Nephron (organoid): ENCODE measurements around the gene VAT1.
A peak's percentile ranks its signal among the peaks of the same experiment; 100 is the strongest.
"Not testable (repeated sequence)": the region's sequence is repeated elsewhere in the genome, so short reads cannot be mapped to it uniquely, and the experiment has no call there.

Source experiments
- H3K27ac Mint-ChIP-seq, 3 experiments: 2 replicates each; pipeline ENCODE4 v1.8.0; 2020; ENCODE audit warnings: mixed read lengths in 3 of 3, mild to moderate bottlenecking in 2 of 3, moderate library complexity in 1 of 3
- H3K27me3 Mint-ChIP-seq: 2 replicates; pipeline ENCODE4 v1.8.0; 2021; ENCODE audit warnings: low read depth, mild to moderate bottlenecking, moderate library complexity, mixed read lengths
- H3K36me3 Mint-ChIP-seq: 2 replicates; pipeline ENCODE4 v1.8.0; 2020; ENCODE audit warnings: low read depth, mixed read lengths
- H3K4me1 Mint-ChIP-seq: 2 replicates; pipeline ENCODE4 v1.8.0; 2020; ENCODE audit warnings: mixed read lengths
- H3K4me3 Mint-ChIP-seq, 3 experiments: 2 replicates each; pipeline ENCODE4 v1.8.0; 2020; ENCODE audit warnings: mild to moderate bottlenecking in 3 of 3, mixed read lengths in 3 of 3, moderate library complexity in 2 of 3
- H3K9me3 Mint-ChIP-seq: 2 replicates; pipeline ENCODE4 v1.8.0; 2020; ENCODE audit warnings: mixed read lengths
- CTCF ChIP-seq, 3 experiments: fragments of 200-600 bp; sonication (generic); IDR thresholded peaks; one replicate each; pipeline ENCODE4 v1.5.0; 2021; ENCODE audit warnings: antibody characterized with exemption in 3 of 3; ENCODE audit not compliant: unreplicated experiment in 3 of 3

The VAT1 gene

GRCh38 chr17:42975265-42975664 lies 46.9 kb downstream of the VAT1 start:
- TF ChIP-seq CTCF (IDR thresholded peaks at IDR 0.05; ENCODE audit: unreplicated experiment in 3 of 3), result no peak
- H3K36me3 Mint-ChIP-seq, result no peaks in the 10 kb centered on the region
- H3K4me1 Mint-ChIP-seq, result peaks cover 12% of the 10 kb centered on the region
- no peaks in the 10 kb centered on the region for H3K9me3 Mint-ChIP-seq
- H3K4me3 Mint-ChIP-seq, result peak overlapping the region; percentile 24 to 61 (median 31)
- H3K27ac Mint-ChIP-seq, result peak overlapping the region in 1 of 3 experiments; percentile 24
- no peaks in the 10 kb centered on the region for H3K27me3 Mint-ChIP-seq

GRCh38 chr17:42973323-42973722 lies 48.9 kb downstream of the VAT1 start:
- H3K9me3 Mint-ChIP-seq, result not testable (repeated sequence)

DNA sequence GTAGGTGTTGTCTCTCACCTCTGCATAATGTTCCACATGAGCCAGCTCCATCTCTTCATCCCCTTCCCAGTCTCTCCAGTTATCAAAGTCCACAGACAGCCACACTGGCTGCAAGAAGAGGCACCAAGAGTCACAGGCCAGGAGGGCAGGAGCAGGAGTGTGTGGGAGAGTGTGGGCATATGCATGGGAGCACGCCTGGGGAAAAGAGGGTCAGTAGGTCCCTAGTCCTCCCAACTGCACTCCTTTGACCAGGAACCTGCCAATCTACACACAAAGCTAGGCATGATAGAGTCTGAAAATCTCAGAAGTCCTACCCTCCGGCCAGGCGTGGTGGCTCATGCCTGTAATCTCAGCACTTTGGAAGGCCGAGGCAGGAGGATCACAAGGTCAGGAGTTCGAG lies 50.6 kb downstream of the VAT1 start:
- TF ChIP-seq CTCF (IDR thresholded peaks at IDR 0.05; ENCODE audit: unreplicated experiment in 3 of 3), result no peak
- Mint-ChIP-seq H3K4me3 (no peak overlapping the region), H3K9me3 (no peaks in the 10 kb centered on the region), H3K27ac (no peak overlapping the region), H3K4me1 (no peaks in the 10 kb centered on the region), H3K36me3 (no peaks in the 10 kb centered on the region), H3K27me3 (no peaks in the 10 kb centered on the region)

More at GRCh38 chr17:42973323-42973722, 48.9 kb downstream of the VAT1 start:
- H3K27me3 Mint-ChIP-seq, H3K36me3 Mint-ChIP-seq, H3K4me1 Mint-ChIP-seq, H3K4me3 Mint-ChIP-seq, H3K27ac Mint-ChIP-seq: not testable (repeated sequence)

- Mint-ChIP-seq H3K27ac (peak overlapping the region in 2 of 3 experiments; percentile 45 to 63), H3K4me3 (no peak overlapping the region), H3K27me3 (no peaks in the 10 kb centered on the region), H3K9me3 (no peaks in the 10 kb centered on the region), H3K36me3 (no peaks in the 10 kb centered on the region), H3K4me1 (peaks cover 5% of the 10 kb centered on the region)
- no peak for TF ChIP-seq CTCF (IDR thresholded peaks at IDR 0.05; ENCODE audit: unreplicated experiment in 3 of 3)
These were observed 53.1 kb downstream of the VAT1 start for GRCh38 chr17:42969001-42969581.

DNA sequence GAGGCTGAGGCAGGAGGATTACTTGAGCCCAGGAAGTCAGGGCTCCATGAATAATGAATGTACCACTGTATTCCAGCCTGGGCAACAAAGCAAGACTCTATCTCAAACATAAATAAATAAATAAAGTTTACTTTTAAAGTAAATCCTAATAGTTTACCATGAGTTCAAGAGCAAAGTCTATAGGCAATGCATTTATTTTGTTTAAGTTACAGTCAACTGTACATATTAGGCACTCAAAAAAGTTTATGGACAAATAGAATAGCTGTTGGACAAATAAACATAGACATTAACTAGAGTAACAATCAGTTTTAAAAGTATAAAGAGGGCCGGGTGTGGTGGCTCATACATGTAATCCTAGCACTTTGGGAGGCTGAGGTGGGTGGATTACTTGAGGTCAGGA lies 54.3 kb downstream of the VAT1 start:
- Mint-ChIP-seq H3K4me3 (no peak overlapping the region), H3K36me3 (no peaks in the 10 kb centered on the region), H3K4me1 (peaks cover 12% of the 10 kb centered on the region), H3K27ac (no peak overlapping the region), H3K9me3 (no peaks in the 10 kb centered on the region), H3K27me3 (no peaks in the 10 kb centered on the region)
- no peak for TF ChIP-seq CTCF (IDR thresholded peaks at IDR 0.05; ENCODE audit: unreplicated experiment in 3 of 3)
